H1 (cell line): ENCODE results near the gene C19orf53. TPM values are rescaled to one million over a fixed set of nuclear protein-coding genes. Genes with fewer than 3 reads are reported as not detected.

ENCODE experiments used
- CHD1 ChIP-seq: IDR thresholded peaks from 2 replicates; pipeline ENCODE4 v1.6.1; 2012; ENCODE audit warnings: low read depth, low read length, improper control_type of control experiment
- HDAC6 ChIP-seq: IDR thresholded peaks from one replicate; pipeline ENCODE4 v1.7.1; 2012; ENCODE audit warnings: low read depth, mild to moderate bottlenecking, inconsistent platforms, low read length, moderate library complexity
- POLR2A ChIP-seq, 2 experiments: IDR thresholded peaks; 1 replicate in 1 of 2; 2 replicates in 1 of 2; pipeline ENCODE4 v1.6.1; 2011; ENCODE audit warnings: low read depth in 2 of 2, low read length in 2 of 2, mild to moderate bottlenecking in 2 of 2; ENCODE audit errors: control extremely low read depth in 1 of 2
- RBBP5 ChIP-seq: IDR thresholded peaks from 2 replicates; pipeline ENCODE4 v1.7.1; 2012; ENCODE audit warnings: low read depth, mild to moderate bottlenecking, inconsistent platforms, low read length, moderate library complexity, borderline replicate concordance
- RXRA ChIP-seq: IDR thresholded peaks from 2 replicates; pipeline ENCODE4 v1.6.1; 2011; ENCODE audit warnings: low read depth, mild to moderate bottlenecking, low read length, moderate library complexity; ENCODE audit not compliant: insufficient read depth
- SIN3A ChIP-seq, 2 experiments: IDR thresholded peaks in 1 of 2; conservative IDR thresholded peaks in 1 of 2; 2 replicates each; pipeline ENCODE4 v1.6.1; 2011 to 2012; ENCODE audit warnings: low read length in 2 of 2, improper control_type of control experiment in 1 of 2, low read depth in 1 of 2, mild to moderate bottlenecking in 1 of 2
- polyA plus RNA-seq, 7 experiments: library from polyadenylated mRNA; depleted of rRNA in 3 of 7; stranded (reverse) in 5 of 7; unstranded in 2 of 7; fragments of >200 nt in 5 of 7; fragments of 200-250 nt in 2 of 7; gene quantifications; 1 replicate in 5 of 7; 2 replicates in 1 of 7; 4 replicates in 1 of 7; pipeline versions ENCODE4 v1.2.1 to v1.2.3, GENCODE V29; 2011 to 2013; ENCODE audit warnings: missing spikeins in 2 of 7, mixed read lengths in 2 of 7
- total RNA-seq: library from RNA; stranded (reverse); fragmentation: NEBNext Ultra II Directional; extraction: Animal tissue kit (Norgen Biotek cat#: 25700); gene quantifications from 2 replicates; pipeline ENCODE4 v1.2.1, GENCODE V29; 2021
- TF ChIP-seq, protein P1 (sequence below): fragments of 300-600 bp; sonication (generic); IDR thresholded peaks from 2 replicates; pipeline ENCODE4 v1.7.1; 2012; ENCODE audit warnings: low read length, moderate library complexity, mild to moderate bottlenecking, inconsistent platforms; ENCODE audit not compliant: insufficient replicate concordance

The C19orf53 gene
- total and polyA plus RNA-seq, 2 of the 8 experiments (the other 6 are each of a cell fraction or from before 2014, with no cell fraction given): 104 to 169 TPM

DNA sequence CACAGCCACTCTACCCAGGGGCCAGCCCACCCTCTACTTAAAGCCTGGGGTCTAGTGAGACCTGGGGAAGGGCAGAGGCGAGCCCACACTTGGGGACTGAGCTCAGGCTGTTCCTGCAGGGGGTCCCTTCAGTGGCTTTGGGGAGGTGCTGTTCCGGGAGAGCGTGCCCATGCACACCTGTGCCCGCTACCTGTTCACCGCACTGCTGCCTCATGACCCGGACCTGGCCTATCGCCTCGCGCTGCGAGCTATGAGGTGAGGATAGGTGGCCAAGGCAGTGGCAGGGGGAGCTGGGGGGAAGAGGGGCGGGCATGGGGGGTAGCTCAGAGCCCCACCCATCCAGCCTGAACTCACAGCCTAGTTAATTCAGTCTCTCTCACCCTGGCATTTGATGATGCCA, 45.0 kb downstream of the C19orf53 start (continued):
- TF ChIP-seq, protein P1, sequence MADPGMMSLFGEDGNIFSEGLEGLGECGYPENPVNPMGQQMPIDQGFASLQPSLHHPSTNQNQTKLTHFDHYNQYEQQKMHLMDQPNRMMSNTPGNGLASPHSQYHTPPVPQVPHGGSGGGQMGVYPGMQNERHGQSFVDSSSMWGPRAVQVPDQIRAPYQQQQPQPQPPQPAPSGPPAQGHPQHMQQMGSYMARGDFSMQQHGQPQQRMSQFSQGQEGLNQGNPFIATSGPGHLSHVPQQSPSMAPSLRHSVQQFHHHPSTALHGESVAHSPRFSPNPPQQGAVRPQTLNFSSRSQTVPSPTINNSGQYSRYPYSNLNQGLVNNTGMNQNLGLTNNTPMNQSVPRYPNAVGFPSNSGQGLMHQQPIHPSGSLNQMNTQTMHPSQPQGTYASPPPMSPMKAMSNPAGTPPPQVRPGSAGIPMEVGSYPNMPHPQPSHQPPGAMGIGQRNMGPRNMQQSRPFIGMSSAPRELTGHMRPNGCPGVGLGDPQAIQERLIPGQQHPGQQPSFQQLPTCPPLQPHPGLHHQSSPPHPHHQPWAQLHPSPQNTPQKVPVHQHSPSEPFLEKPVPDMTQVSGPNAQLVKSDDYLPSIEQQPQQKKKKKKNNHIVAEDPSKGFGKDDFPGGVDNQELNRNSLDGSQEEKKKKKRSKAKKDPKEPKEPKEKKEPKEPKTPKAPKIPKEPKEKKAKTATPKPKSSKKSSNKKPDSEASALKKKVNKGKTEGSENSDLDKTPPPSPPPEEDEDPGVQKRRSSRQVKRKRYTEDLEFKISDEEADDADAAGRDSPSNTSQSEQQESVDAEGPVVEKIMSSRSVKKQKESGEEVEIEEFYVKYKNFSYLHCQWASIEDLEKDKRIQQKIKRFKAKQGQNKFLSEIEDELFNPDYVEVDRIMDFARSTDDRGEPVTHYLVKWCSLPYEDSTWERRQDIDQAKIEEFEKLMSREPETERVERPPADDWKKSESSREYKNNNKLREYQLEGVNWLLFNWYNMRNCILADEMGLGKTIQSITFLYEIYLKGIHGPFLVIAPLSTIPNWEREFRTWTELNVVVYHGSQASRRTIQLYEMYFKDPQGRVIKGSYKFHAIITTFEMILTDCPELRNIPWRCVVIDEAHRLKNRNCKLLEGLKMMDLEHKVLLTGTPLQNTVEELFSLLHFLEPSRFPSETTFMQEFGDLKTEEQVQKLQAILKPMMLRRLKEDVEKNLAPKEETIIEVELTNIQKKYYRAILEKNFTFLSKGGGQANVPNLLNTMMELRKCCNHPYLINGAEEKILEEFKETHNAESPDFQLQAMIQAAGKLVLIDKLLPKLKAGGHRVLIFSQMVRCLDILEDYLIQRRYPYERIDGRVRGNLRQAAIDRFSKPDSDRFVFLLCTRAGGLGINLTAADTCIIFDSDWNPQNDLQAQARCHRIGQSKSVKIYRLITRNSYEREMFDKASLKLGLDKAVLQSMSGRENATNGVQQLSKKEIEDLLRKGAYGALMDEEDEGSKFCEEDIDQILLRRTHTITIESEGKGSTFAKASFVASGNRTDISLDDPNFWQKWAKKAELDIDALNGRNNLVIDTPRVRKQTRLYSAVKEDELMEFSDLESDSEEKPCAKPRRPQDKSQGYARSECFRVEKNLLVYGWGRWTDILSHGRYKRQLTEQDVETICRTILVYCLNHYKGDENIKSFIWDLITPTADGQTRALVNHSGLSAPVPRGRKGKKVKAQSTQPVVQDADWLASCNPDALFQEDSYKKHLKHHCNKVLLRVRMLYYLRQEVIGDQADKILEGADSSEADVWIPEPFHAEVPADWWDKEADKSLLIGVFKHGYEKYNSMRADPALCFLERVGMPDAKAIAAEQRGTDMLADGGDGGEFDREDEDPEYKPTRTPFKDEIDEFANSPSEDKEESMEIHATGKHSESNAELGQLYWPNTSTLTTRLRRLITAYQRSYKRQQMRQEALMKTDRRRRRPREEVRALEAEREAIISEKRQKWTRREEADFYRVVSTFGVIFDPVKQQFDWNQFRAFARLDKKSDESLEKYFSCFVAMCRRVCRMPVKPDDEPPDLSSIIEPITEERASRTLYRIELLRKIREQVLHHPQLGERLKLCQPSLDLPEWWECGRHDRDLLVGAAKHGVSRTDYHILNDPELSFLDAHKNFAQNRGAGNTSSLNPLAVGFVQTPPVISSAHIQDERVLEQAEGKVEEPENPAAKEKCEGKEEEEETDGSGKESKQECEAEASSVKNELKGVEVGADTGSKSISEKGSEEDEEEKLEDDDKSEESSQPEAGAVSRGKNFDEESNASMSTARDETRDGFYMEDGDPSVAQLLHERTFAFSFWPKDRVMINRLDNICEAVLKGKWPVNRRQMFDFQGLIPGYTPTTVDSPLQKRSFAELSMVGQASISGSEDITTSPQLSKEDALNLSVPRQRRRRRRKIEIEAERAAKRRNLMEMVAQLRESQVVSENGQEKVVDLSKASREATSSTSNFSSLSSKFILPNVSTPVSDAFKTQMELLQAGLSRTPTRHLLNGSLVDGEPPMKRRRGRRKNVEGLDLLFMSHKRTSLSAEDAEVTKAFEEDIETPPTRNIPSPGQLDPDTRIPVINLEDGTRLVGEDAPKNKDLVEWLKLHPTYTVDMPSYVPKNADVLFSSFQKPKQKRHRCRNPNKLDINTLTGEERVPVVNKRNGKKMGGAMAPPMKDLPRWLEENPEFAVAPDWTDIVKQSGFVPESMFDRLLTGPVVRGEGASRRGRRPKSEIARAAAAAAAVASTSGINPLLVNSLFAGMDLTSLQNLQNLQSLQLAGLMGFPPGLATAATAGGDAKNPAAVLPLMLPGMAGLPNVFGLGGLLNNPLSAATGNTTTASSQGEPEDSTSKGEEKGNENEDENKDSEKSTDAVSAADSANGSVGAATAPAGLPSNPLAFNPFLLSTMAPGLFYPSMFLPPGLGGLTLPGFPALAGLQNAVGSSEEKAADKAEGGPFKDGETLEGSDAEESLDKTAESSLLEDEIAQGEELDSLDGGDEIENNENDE: no peak
- TF ChIP-seq RBBP5: no peak
- TF ChIP-seq POLR2A (IDR thresholded peaks at IDR 0.05; ENCODE audit: control extremely low read depth in 1 of 2, low read depth in 2 of 2, low read length in 2 of 2): no peak
- no peak for TF ChIP-seq HDAC6
- TF ChIP-seq RXRA: no peak
- TF ChIP-seq SIN3A (conservative IDR thresholded peaks at IDR 0.05 in 1 of 2, IDR thresholded peaks at IDR 0.05 in 1 of 2; ENCODE audit: low read depth in 1 of 2, low read length in 2 of 2): no peak
- TF ChIP-seq CHD1: no peak
